GM21717 (cell line): ENCODE results near the gene ANKHD1.

Experiments used
- ATAC-seq: cut with Tn5 transposase; IDR thresholded peaks from one replicate; pipeline ENCODE4 v1.9.1; 2021; ENCODE audit warnings: mild to moderate bottlenecking, moderate library complexity; ENCODE audit not compliant: unreplicated experiment

Gene ANKHD1, protein sequence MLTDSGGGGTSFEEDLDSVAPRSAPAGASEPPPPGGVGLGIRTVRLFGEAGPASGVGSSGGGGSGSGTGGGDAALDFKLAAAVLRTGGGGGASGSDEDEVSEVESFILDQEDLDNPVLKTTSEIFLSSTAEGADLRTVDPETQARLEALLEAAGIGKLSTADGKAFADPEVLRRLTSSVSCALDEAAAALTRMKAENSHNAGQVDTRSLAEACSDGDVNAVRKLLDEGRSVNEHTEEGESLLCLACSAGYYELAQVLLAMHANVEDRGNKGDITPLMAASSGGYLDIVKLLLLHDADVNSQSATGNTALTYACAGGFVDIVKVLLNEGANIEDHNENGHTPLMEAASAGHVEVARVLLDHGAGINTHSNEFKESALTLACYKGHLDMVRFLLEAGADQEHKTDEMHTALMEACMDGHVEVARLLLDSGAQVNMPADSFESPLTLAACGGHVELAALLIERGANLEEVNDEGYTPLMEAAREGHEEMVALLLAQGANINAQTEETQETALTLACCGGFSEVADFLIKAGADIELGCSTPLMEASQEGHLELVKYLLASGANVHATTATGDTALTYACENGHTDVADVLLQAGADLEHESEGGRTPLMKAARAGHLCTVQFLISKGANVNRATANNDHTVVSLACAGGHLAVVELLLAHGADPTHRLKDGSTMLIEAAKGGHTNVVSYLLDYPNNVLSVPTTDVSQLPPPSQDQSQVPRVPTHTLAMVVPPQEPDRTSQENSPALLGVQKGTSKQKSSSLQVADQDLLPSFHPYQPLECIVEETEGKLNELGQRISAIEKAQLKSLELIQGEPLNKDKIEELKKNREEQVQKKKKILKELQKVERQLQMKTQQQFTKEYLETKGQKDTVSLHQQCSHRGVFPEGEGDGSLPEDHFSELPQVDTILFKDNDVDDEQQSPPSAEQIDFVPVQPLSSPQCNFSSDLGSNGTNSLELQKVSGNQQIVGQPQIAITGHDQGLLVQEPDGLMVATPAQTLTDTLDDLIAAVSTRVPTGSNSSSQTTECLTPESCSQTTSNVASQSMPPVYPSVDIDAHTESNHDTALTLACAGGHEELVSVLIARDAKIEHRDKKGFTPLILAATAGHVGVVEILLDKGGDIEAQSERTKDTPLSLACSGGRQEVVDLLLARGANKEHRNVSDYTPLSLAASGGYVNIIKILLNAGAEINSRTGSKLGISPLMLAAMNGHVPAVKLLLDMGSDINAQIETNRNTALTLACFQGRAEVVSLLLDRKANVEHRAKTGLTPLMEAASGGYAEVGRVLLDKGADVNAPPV (N-terminal part only)

DNA sequence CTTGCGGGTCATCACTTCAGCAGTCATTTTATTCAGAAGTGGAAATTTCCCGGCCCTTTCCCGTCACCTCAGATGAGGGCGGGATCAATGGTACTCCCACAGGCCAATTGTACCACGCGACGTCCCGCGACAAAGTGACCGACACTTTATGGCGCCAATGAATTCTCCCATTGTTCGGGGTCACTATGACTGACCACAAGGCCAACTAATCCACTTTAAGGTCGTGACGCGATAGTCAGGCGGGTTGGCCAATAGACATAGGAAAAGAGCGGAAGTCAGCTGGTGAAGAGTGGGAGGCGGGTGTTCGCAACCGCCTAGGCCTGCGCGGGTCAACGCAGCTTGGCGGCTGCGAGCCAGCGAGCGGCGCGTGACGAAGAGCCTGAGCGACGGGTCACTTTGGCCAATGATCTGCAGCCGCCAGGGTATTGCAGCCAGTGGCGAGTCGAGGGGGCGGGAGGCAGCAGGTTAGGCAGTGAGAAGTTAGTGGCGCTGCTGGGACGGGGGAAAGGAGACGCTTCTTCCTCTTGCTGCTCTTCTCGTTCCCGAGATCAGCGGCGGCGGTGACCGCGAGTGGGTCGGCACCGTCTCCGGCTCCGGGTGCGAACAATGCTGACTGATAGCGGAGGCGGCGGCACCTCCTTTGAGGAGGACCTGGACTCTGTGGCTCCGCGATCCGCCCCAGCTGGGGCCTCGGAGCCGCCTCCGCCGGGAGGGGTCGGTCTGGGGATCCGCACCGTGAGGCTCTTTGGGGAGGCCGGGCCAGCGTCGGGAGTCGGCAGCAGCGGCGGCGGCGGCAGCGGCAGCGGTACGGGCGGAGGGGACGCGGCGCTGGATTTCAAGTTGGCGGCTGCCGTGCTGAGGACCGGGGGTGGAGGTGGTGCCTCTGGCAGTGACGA, at the start of gene ANKHD1:
Gene ANKHD1 (plus strand): TSS at position 472 of the 896 bp plus-strand sequence. CDS start 135 bp downstream, at position 607.
- ATAC-seq = peak; percentile 88

DNA sequence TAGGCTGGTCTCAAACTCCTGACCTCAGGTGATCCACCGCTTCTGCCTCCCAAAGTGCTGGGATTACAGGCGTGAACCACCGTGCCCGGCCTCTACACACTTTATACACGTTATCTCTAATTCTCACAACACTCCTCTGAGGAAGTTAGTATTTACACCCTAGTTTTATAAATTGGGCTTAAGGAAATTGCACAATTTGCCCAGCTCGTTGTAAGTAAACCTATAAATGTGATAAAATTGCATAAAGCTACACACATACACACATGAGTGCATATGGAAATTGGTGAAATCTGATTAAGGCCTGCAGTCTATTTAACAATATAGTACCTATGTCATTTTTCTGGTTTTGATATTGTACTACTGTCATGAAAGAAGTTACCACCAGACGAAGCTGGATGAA, 46.1 kb upstream of the ANKHD1 start:
- ATAC-seq = no peak

DNA sequence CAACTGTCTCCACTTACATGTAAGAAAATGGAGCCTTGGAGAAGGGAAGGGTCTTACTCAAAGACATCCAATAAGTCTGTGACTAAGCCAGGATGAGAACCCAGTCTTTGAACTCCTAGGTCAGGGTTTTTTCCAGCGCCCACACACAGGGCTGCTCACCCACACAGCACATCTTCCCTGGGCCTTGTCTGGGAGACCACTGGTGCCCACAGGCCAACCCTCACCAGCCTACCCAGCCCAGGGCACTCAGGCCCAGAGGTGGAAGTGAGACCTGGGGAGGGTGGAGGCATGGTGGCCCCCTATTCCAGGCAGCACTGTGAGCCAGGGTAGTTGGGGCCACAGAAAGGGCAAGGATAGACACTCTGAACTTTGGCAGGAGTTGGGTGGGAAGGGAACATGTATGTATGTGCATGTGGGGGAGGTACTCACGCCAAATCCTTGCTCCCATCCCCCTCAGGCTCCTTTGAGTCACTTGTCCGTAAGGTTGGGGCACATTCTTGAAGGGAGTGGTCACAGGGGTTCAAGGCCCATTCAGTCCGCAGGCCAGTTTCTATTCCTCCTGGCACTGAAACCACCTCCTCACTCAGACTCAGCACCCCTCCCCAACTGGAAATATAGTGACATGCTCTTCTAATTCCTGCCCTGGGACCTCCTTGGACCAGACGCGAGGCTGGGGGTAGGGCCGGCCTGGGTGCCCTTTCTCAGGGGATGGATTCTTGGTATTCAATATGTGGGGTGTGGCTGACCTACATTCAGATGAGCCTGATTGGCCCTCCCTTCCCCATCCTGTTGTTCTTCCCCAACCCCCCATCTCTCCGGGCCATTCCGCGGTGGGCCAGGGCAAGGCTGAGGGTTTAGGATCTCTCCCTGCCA, 44.5 kb upstream of the ANKHD1 start:
- peak; percentile 32 for ATAC-seq

DNA sequence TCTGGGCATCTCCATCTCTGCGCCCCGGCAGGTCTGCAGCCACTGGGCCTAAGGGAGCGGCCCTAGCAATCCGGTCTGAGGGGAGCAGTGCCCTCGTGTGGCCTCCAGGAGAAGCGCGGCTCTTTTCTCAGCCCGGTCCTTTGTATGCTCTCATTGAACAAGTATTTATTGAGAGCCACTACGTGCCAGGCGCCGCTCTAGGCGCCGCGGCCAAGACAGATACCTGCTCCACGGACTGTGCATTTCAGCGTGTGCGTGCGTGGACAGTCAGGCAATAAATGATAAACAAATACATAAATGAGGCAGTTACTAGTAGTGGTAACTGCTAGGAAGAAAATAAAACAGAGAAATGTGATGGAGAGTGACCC, 43.9 kb upstream of the ANKHD1 start:
- peak; percentile 94 for ATAC-seq

DNA sequence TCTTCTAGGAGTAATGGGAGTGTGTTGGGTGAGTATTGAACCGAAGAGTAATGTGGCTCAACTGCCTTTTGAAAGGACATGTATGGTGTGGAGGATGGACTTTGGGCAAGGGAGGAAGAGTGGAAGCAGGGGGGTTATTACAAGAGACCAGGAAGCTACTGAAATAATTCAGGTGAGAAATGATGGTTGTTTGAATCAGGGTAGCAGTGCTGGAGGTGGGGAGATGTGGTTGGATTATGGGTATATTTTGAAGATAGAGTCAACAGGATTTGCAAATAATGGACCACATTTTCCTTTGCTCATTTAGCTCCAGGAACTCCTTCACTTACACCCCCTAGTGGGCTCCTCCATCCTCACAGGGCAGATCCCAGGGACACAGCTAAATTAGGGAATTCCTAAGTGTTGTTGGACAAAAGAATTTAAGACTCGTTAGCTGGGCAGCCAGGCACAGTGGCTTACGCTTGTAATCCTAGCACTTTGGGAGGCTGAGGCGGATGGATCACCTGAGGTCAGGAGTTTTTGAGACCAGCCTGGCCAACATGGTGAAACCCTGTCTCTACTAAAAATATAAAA, 42.8 kb upstream of the ANKHD1 start:
- ATAC-seq = no peak

DNA sequence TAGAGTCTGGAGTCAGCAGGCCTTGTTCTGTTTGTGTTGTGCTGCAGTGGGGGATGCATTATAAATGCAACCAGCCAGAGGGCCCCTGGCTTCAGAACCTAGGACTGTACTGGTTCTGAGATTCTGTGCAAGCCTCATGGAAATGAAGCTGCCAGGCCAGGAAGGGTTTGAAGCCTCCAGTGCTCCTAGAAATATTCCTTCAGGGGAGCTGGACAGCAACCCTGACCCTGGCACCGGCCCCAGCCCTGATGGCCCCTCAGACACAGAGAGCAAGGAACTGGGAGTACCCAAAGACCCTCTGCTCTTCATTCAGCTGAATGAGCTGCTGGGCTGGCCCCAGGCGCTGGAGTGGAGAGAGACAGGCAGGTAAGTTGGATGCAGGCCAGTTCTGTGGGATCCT, 41.5 kb upstream of the ANKHD1 start, which contains the start of gene SLC4A9:
Gene SLC4A9 (plus strand): TSS at position 94 of the 400 bp plus-strand sequence. CDS start 43 bp downstream, at position 137.
- ATAC-seq = no peak

DNA sequence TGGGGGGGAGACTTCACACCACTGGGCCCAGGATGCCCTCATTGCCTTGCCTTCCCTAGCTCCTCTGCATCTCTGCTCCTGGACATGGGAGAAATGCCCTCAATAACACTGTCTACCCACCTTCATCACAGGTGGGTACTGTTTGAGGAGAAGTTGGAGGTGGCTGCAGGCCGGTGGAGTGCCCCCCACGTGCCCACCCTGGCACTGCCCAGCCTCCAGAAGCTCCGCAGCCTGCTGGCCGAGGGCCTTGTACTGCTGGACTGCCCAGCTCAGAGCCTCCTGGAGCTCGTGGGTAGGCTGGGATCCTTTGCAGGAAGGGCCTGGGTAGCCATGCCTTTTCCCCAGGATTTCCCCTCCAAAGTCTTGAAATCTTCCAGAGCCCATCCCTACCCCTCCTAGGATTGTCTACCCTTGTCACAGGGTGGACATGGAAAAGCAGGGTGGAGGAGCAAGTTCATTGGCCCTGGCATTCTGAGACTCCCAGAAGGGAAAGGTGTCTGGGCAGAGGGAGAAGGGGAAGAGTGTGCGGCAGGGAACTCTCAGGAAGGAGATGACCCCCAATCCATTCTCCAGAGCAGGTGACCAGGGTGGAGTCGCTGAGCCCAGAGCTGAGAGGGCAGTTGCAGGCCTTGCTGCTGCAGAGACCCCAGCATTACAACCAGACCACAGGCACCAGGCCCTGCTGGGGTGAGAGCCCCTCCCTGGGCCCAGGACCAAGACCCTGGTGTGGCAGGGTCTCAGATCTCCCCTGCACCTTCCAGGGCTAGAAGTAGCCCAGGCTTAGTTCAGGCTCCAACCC, 40.8 kb upstream of the ANKHD1 start:
- ATAC-seq = no peak

DNA sequence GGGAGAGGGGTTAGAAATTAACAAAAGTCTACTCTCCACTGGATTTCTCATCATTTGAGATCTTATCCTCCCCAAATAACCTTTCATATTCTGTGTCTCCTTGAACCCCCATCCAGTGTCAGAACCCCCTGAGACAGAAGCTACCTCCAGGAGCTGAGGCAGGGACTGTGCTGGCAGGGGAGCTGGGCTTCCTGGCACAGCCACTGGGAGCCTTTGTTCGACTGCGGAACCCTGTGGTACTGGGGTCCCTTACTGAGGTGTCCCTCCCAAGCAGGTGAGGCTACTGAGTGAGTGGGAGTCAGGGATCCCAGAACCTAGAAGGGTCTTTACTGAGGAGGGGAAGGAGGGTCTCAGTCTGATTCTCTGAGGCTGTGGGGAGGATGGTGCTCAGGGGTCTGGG, 39.7 kb upstream of the ANKHD1 start:
- no peak for ATAC-seq

DNA sequence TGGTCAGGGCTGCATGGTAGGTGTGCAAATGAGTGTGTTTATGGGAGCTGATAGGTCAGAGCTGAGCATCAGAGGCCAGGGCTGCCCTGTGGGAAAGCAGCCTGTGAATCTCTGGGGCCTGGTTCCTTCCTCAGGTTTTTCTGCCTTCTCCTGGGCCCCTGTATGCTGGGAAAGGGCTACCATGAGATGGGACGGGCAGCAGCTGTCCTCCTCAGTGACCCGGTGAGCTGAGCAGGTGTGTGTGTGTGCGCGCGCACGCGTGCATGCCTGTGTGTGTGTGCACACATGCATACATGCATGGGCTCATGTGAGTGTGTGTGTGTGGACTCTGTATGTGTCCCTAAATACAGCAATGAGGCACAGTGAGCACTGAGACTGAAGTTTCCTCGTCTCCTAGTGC, 39.3 kb upstream of the ANKHD1 start:
- no peak for ATAC-seq

DNA sequence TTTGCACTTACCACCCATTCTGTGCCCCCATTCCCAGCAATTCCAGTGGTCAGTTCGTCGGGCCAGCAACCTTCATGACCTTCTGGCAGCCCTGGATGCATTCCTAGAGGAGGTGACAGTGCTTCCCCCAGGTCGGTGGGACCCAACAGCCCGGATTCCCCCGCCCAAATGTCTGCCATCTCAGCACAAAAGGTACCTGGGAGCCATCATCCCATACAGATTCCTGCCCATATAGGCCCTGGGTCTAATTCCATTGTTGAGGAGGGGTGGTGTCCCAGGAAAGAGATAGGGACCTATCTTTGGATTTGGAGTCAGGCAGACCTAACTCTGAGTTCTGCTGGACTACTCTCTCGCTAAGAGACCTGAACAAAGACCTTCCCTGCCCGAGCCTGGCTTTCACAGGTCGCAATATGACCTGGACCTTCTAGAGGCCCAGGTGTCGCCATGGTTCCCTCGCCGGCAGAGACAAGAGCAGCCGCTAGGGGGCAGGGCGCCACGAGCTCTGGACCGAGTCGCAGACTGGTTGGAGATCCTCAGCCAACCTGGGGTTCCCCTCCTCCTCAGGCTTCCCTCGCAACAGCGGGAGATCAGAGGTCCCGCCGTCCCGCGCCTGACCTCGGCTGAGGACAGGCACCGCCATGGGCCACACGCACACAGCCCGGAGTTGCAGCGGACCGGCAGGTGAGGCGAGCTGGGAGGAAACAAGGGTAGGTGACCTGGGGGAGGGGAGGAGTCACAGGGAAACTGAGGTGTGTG, 38.6 kb upstream of the ANKHD1 start:
- peak; percentile 85 for ATAC-seq

DNA sequence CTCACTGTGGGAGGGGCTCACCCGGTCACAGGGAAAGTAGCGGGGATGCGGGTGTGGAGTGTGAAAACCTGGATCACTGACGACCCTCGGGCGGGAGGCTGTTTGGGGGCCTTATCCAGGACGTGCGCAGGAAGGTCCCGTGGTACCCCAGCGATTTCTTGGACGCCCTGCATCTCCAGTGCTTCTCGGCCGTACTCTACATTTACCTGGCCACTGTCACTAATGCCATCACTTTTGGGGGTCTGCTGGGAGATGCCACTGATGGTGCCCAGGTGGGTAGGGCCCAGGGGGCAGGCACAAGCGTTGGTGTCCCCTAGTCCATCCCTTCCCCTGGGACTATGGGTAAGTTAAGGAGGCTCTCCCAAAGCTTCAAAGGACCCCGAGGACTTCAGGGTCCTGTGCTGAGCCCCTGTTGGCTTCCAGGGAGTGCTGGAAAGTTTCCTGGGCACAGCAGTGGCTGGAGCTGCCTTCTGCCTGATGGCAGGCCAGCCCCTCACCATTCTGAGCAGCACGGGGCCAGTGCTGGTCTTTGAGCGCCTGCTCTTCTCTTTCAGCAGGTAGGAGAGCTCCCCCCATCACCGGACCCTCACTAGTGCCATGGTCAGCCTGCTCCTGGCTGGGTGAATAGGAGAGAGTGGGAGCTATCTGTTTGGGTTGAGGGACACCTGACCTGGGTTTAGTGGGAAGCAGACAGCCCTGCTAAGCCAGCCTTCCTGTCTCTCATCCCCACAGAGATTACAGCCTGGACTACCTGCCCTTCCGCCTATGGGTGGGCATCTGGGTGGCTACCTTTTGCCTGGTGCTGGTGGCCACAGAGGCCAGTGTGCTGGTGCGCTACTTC, 37.8 kb upstream of the ANKHD1 start:
- no peak for ATAC-seq

DNA sequence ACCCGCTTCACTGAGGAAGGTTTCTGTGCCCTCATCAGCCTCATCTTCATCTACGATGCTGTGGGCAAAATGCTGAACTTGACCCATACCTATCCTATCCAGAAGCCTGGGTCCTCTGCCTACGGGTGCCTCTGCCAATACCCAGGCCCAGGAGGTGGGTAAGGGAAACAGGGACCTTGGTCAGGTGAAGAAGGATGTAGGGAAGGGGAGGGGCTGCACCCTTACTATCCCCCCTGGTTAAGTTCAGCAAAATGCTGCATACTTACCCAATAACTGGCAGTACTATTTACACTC, 37.2 kb upstream of the ANKHD1 start:
- ATAC-seq = no peak

DNA sequence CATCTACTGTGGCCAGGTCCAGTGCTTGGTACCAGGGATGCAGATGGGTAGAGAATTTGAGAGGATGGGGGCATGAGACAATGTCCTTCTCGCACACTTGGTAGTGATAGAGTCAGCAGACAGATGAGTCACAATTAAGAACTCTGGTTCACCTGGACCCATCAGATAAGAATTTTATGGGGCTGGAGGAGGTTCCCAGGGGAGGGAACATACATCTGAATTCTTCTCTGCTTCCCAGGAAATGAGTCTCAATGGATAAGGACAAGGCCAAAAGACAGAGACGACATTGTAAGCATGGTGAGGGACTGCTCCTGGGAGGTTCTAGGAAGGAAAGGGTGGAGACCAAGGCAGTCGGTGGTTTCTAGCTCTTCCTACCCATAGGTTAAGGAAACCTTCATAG, 36.4 kb upstream of the ANKHD1 start:
- no peak for ATAC-seq

DNA sequence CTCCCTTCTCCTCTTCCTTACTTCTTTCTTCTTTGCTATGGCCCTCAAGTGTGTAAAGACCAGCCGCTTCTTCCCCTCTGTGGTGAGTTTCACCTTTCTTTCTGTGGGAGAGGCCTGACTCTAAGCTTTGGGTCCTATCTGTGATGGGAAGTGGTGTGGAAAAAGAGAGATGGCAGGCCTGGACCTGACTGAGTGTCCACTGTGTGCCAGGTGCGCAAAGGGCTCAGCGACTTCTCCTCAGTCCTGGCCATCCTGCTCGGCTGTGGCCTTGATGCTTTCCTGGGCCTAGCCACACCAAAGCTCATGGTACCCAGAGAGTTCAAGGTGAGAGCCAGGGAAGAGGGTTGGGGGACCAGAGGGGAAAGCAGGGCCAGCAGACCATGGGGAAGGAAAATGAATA, 35.7 kb upstream of the ANKHD1 start:
- ATAC-seq = no peak

DNA sequence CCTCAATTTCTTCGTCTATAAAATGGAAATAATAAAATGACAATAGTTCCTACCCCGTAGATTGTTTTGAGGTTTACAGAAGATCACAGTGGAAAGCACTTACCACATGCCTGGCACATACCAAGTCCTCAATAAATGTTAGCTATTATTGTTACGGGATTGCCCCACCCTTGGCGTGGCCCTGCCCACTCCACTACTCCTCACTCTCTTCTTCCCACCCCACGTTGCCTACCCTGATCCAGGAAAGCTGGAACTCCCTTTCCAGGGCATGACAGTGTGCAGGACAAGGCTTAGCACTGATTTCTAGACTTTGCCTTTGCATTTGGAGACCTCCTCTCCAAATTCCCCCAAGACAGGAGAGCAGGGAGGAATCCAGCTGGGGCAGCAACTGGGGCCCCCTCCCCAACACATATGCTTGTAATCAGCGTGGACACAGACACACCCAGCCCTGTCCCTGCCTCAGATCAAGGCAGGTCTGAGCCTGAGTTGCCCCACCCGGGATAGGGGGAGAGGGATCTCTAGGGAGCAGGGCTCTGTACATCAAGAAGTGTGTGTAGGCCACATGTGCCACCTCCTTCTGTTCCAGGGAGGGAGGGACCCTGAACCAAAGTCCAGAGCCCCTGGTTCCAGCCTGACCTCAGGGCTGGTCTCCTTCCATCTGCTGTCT, 34.9 kb upstream of the ANKHD1 start:
- ATAC-seq = no peak
